Endothelial cell of umbilical vein (primary cell): ENCODE measurements around the gene CCDC188. TPM values are rescaled to one million over a fixed set of nuclear protein-coding genes. Genes with fewer than 3 reads are reported as not detected.

Experiments
- BruUV-seq: library from RNA; stranded (reverse); fragments of 400-500 nt; replicated peaks from 2 replicates; lab custom pipeline; 2021; lab: Mats Ljungman, UMichigan
- CTCF ChIA-PET: fragments of 300-600, 350-600 bp; sonication (Branson Sonifier 250); formaldehyde crosslinking; loops from one replicate; lab custom pipeline; 2021; ENCODE audit warnings: antibody characterized with exemption, inconsistent platforms; lab: Charles Lee
- POLR2A ChIA-PET: fragments of 300-600, 350-600 bp; sonication (Branson Sonifier 250); formaldehyde crosslinking; loops from one replicate; lab custom pipeline; 2021; ENCODE audit warnings: antibody characterized with exemption, inconsistent platforms; lab: Charles Lee
- DNase-seq: peaks from one replicate; pipeline ENCODE4 v3.0.0-alpha.2; 2011; ENCODE audit warnings: low read depth, low spot score
- FAIRE-seq: peaks from 2 replicates; lab custom pipeline; 2011; peaks lifted over from hg19 to GRCh38; lab: Jason Lieb, UNC
- H2AFZ ChIP-seq: 2 replicates; pipeline ENCODE4 v1.6.0; 2012; ENCODE audit warnings: low read depth, low read length, control low read depth, inconsistent platforms
- H3K27ac ChIP-seq: 2 replicates; pipeline ENCODE4 v1.5.1; 2011; ENCODE audit warnings: low read depth, mild to moderate bottlenecking, control low read depth, low read length, moderate library complexity; ENCODE audit not compliant: insufficient read depth
- H3K27me3 ChIP-seq, 2 experiments: 2 replicates each; pipeline versions ENCODE4 v1.6.0 to v1.6.1; 2011; ENCODE audit warnings: low read length in 2 of 2, mixed read lengths in 1 of 2; ENCODE audit not compliant: control insufficient read depth in 2 of 2, insufficient read depth in 2 of 2
- H3K36me3 ChIP-seq, 2 experiments: 2 replicates in 1 of 2; 3 replicates in 1 of 2; pipeline ENCODE4 v1.5.1; 2011; ENCODE audit warnings: low read length in 2 of 2, mild to moderate bottlenecking in 1 of 2, moderate library complexity in 1 of 2; ENCODE audit not compliant: control insufficient read depth in 2 of 2, insufficient read depth in 2 of 2; ENCODE audit errors: extremely low read depth in 1 of 2
- H3K4me1 ChIP-seq: 3 replicates; pipeline ENCODE4 v1.5.1; 2011; ENCODE audit warnings: mild to moderate bottlenecking, low read length; ENCODE audit not compliant: control insufficient read depth, insufficient read depth; ENCODE audit errors: extremely low read depth
- H3K4me2 ChIP-seq: 2 replicates; pipeline ENCODE4 v1.6.1; 2011; ENCODE audit warnings: low read length, control low read depth, mixed read lengths; ENCODE audit not compliant: insufficient read depth
- H3K4me3 ChIP-seq, 3 experiments: fragments of 200-600 bp in 1 of 3; sonication (generic), shearing (Covaris generic) in 1 of 3; replicated peaks in 1 of 3; 2 replicates each; pipeline ENCODE4 v1.5.1; 2011 to 2016; ENCODE audit warnings: control low read depth in 3 of 3, low read length in 3 of 3, mild to moderate bottlenecking in 2 of 3, inconsistent platforms in 1 of 3, low read depth in 1 of 3, moderate library complexity in 1 of 3; ENCODE audit not compliant: insufficient read depth in 1 of 3
- H3K79me2 ChIP-seq: 2 replicates; pipeline ENCODE4 v1.6.0; 2012; ENCODE audit warnings: low read length, inconsistent platforms; ENCODE audit not compliant: control insufficient read depth, insufficient read depth
- H3K9ac ChIP-seq: replicated peaks from 2 replicates; pipeline ENCODE3; 2011; ENCODE audit warnings: low read length, control low read depth; ENCODE audit not compliant: insufficient read depth; ENCODE audit errors: extremely low read depth
- H3K9me1 ChIP-seq: replicated peaks from 3 replicates; pipeline ENCODE4 v1.6.0; 2011; ENCODE audit warnings: mild to moderate bottlenecking, low read length; ENCODE audit not compliant: control insufficient read depth, insufficient read depth; ENCODE audit errors: extremely low read depth
- H3K9me3 ChIP-seq: replicated peaks from 2 replicates; pipeline ENCODE4 v1.5.1; 2012; ENCODE audit warnings: low read length, inconsistent platforms; ENCODE audit not compliant: control insufficient read depth, insufficient read depth
- H4K20me1 ChIP-seq: replicated peaks from 2 replicates; pipeline ENCODE3; 2011; ENCODE audit warnings: mild to moderate bottlenecking, low read length; ENCODE audit not compliant: control insufficient read depth, insufficient read depth; ENCODE audit errors: extremely low read depth
- CTCF ChIP-seq, 2 donors: IDR thresholded peaks; 1 replicate in 1 of 2; 2 replicates in 1 of 2; pipeline ENCODE4 v1.5.1; 2011; ENCODE audit warnings: low read length in 2 of 2, mild to moderate bottlenecking in 2 of 2, moderate library complexity in 2 of 2, control low read depth in 1 of 2, inconsistent platforms in 1 of 2, low read depth in 1 of 2; ENCODE audit not compliant: insufficient read depth in 1 of 2; ENCODE audit errors: extremely low read depth in 1 of 2
- EZH2 ChIP-seq: IDR thresholded peaks from 2 replicates; pipeline ENCODE4 v1.6.1; 2012; ENCODE audit warnings: borderline replicate concordance, low read depth, mild to moderate bottlenecking, moderate library complexity, low read length, inconsistent platforms; ENCODE audit not compliant: severe bottlenecking
- FOS ChIP-seq: IDR thresholded peaks from 2 replicates; pipeline ENCODE4 v1.6.1; 2011; ENCODE audit warnings: mild to moderate bottlenecking, low read length, moderate library complexity, borderline replicate concordance; ENCODE audit not compliant: insufficient read depth
- GATA2 ChIP-seq: IDR thresholded peaks from 2 replicates; pipeline ENCODE4 v1.7.0; 2011; ENCODE audit warnings: low read depth, mild to moderate bottlenecking, moderate library complexity, mixed read lengths, low read length; ENCODE audit not compliant: insufficient read length, insufficient read depth
- JUN ChIP-seq: IDR thresholded peaks from 2 replicates; pipeline ENCODE4 v1.6.1; 2011; ENCODE audit warnings: borderline replicate concordance, low read depth; ENCODE audit not compliant: insufficient read length, insufficient read depth
- MAX ChIP-seq: IDR thresholded peaks from 2 replicates; pipeline ENCODE4 v1.6.1; 2011; ENCODE audit not compliant: insufficient read depth, insufficient read length
- MYC ChIP-seq: IDR thresholded peaks from one replicate; pipeline ENCODE4 v1.6.1; 2011; ENCODE audit warnings: mild to moderate bottlenecking, low read depth, low read length
- POLR2A ChIP-seq: IDR thresholded peaks from 2 replicates; pipeline ENCODE4 v1.6.1; 2012; ENCODE audit warnings: low read depth, mild to moderate bottlenecking, control low read depth, low read length
- POLR2AphosphoS5 ChIP-seq: IDR thresholded peaks from 2 replicates; pipeline ENCODE4 v1.6.1; 2012; ENCODE audit warnings: low read depth, mild to moderate bottlenecking, control low read depth, low read length, moderate library complexity; ENCODE audit not compliant: insufficient read depth
- dilution Hi-C: fragments of 300-500 bp; cut with MboI; formaldehyde crosslinking; loops from one replicate; pipeline ENCODE4 v1.15.0; 2019; ENCODE audit warnings: low sequenced_read_pairs; ENCODE audit not compliant: extremely low pct_ligation_motif_present
- intact Hi-C: fragments of 100-400 bp; cut with micrococcal nuclease; formaldehyde crosslinking; loops from one replicate; pipeline ENCODE4 v1.10.0; 2022
- polyA plus RNA-seq, 4 experiments: library from polyadenylated mRNA; depleted of rRNA in 3 of 4; stranded (reverse) in 3 of 4; unstranded in 1 of 4; fragments of >200 nt; gene quantifications; 2 replicates each; pipeline versions ENCODE4 v1.2.1 to v1.2.3, GENCODE V29; 2011 to 2012; ENCODE audit warnings: missing spikeins in 1 of 4
- total RNA-seq: library from RNA; stranded (reverse); gene quantifications from 2 replicates; pipeline ENCODE4 v1.2.3, GENCODE V29; 2021

The CCDC188 gene
- total and polyA plus RNA-seq, 2 donors (not counting 3 experiments of a cell fraction or from before 2014, with no cell fraction given) = 9.4 to 9.8 TPM

DNA sequence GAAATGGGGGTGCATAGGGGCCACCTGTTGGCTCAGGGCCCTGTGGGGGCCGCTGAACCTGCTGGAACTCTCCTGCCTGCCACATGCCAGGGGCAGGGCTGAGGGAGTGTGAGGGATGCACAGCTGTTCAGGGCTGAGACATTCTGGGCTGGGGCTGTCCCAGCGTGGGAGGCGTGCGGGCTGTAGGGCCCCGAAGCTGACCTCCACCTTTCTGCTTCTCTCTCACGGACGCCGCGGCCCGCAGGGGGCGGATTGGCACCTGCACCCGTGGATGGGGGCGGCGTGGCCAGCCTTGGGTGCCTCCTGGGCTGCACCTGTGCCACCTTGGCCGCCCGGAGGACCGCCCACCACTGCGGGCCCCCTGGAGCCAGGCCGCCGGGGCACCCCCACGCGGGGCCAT lies 4.1 kb downstream of the CCDC188 start:
- Histone ChIP-seq H3K9me1 (no peaks in the 10 kb centered on the region), H3K4me1 (no peaks in the 10 kb centered on the region), H3K9ac (no peak overlapping the region), H2AFZ (no peak overlapping the region), H3K4me2 (no peak overlapping the region), H3K27ac (no peak overlapping the region), H3K9me3 (no peaks in the 10 kb centered on the region), H3K27me3 (no peaks in the 10 kb centered on the region), H3K4me3 (no peak overlapping the region), H4K20me1 (no peaks in the 10 kb centered on the region), H3K36me3 (peaks cover 0 to 9% of the 10 kb centered on the region in 2 experiments), H3K79me2 (no peaks in the 10 kb centered on the region)
- ChIA-PET POLR2A (no interaction called here), CTCF (no interaction called here)
- intact Hi-C loops = no loop called here
- dilution Hi-C loops = no loop called here
- FAIRE-seq (no peak), DNase-seq (no peak)
- BruUV-seq = no TSS peak
- no peak for TF ChIP-seq FOS
- no peak for TF ChIP-seq CTCF (IDR thresholded peaks at IDR 0.05; ENCODE audit: extremely low read depth in 1 of 2, insufficient read depth in 1 of 2, low read depth in 1 of 2, low read length in 2 of 2)
- TF ChIP-seq EZH2 = no peak
- no peak for TF ChIP-seq MYC
- no peak for TF ChIP-seq POLR2A
- no peak for TF ChIP-seq MAX
- no peak for TF ChIP-seq JUN
- TF ChIP-seq POLR2AphosphoS5 = no peak
- TF ChIP-seq GATA2 = no peak
